Right lobe of liver (tissue), 6 donors: Measurements from ENCODE around the gene MSH4. TPM values are rescaled to one million over a fixed set of nuclear protein-coding genes. Genes with fewer than 3 reads are reported as not detected.
"Not testable (repeated sequence)": the region's sequence is repeated elsewhere in the genome, so short reads cannot be mapped to it uniquely, and the experiment has no call there.

Source experiments
- ATAC-seq, 4 donors: fragments of 200-7000 bp; cut with Tn5 transposase; one replicate each; pipeline ENCODE4 v1.9.1; 2020; ENCODE audit warnings: mild to moderate bottlenecking in 4 of 4, moderate library complexity in 4 of 4
- DNase-seq, 3 donors: peaks; one replicate each; pipeline ENCODE4 v3.0.0-alpha.2; 2020
- H3K27ac ChIP-seq, 3 donors: fragments of 200-600 bp; one replicate each; pipeline ENCODE4 v1.8.0; 2022
- H3K27me3 ChIP-seq, 2 donors: fragments of 200-600 bp; one replicate each; pipeline ENCODE4 v1.8.0; 2022
- H3K36me3 ChIP-seq, 4 donors: fragments of 200-600 bp; sonication (generic) in 1 of 4; one replicate each; pipeline versions ENCODE4 v1.5.1 to v1.8.0; 2017 to 2022; ENCODE audit warnings: control low read depth in 1 of 4
- H3K4me1 ChIP-seq, 4 donors: fragments of 200-600 bp; sonication (generic) in 1 of 4; one replicate each; pipeline versions ENCODE4 v1.5.1 to v1.8.0; 2017 to 2022; ENCODE audit warnings: control low read depth in 1 of 4
- H3K4me3 ChIP-seq, 3 donors: fragments of 200-600 bp; one replicate each; pipeline ENCODE4 v1.8.0; 2022
- H3K9me3 ChIP-seq, 4 donors: fragments of 200-600 bp; sonication (generic) in 1 of 4; one replicate each; pipeline versions ENCODE4 v1.5.1 to v1.8.0; 2017 to 2022; ENCODE audit warnings: control low read depth in 1 of 4
- POLR2A ChIP-seq: fragments of 450-650 bp; IDR thresholded peaks from one replicate; pipeline ENCODE4 v1.6.1; 2017; ENCODE audit warnings: antibody characterized with exemption, mild to moderate bottlenecking
- WGBS: methylation state at CpG from one replicate; pipeline ENCODE4 v1.1.6; 2018; ENCODE audit warnings: low coverage, low lambda C conversion rate; ENCODE audit not compliant: insufficient coverage; ENCODE audit errors: missing lambda C conversion rate; 5-methylcytosine and 5-hydroxymethylcytosine counted together
- intact Hi-C, 2 donors: fragments of 100-400 bp; cut with DNase I; formaldehyde crosslinking; loops; one replicate each; pipeline versions ENCODE4 v1.11.2 to v1.14.1; 2022
- total RNA-seq, 6 experiments: library from RNA; depleted of rRNA in 2 of 6; stranded (reverse); fragments of >200 nt in 2 of 6; fragmentation: NEBNext Ultra II Directional in 3 of 6; extraction: Animal tissue kit (Norgen Biotek cat#: 25700) in 3 of 6; gene quantifications; one replicate each; pipeline versions ENCODE4 v1.1.0 to v1.2.4, GENCODE V29; 2016 to 2023
- TF ChIP-seq, protein P1 (sequence below), 4 donors: fragments of 200-600 bp in 3 of 4; fragments of 450-650 bp in 1 of 4; IDR thresholded peaks; one replicate each; pipeline versions ENCODE4 v1.5.1 to v1.8.0; 2016 to 2022; ENCODE audit warnings: antibody characterized with exemption in 4 of 4, mild to moderate bottlenecking in 2 of 4
- donor health status: DM: no; HTN: yes; CAD: no.
- donor health status: DM: no; HTN: no; CAD: no.
- donor health status: DM: no; HTN: no; CAD: no.
- donor health status: DM: no; HTN: yes; CAD: no.
- donor health status: DM: no; HTN: yes; CAD: no.

Gene MSH4
- total RNA-seq, 6 experiments from 2014 or later: 0.05 to 0.09 (median 0.08) TPM; not detected in 2

GRCh38 chr1:75768016-75768415 is 28.7 kb upstream of the MSH4 start:
- no peak overlapping the region for H3K4me3 ChIP-seq
- H3K36me3 ChIP-seq: peaks cover 0 to 5% (median 0%) of the 10 kb centered on the region in 4 donors
- WGBS: 100% methylated on average over 1 of the region's 1 CpG
- H3K27ac ChIP-seq: no peak overlapping the region
- ATAC-seq: no peak
- no peak for DNase-seq
- intact Hi-C loops: no loop called here
- no peaks in the 10 kb centered on the region for H3K9me3 ChIP-seq
- H3K4me1 ChIP-seq: no peaks in the 10 kb centered on the region
- TF ChIP-seq, protein P1, sequence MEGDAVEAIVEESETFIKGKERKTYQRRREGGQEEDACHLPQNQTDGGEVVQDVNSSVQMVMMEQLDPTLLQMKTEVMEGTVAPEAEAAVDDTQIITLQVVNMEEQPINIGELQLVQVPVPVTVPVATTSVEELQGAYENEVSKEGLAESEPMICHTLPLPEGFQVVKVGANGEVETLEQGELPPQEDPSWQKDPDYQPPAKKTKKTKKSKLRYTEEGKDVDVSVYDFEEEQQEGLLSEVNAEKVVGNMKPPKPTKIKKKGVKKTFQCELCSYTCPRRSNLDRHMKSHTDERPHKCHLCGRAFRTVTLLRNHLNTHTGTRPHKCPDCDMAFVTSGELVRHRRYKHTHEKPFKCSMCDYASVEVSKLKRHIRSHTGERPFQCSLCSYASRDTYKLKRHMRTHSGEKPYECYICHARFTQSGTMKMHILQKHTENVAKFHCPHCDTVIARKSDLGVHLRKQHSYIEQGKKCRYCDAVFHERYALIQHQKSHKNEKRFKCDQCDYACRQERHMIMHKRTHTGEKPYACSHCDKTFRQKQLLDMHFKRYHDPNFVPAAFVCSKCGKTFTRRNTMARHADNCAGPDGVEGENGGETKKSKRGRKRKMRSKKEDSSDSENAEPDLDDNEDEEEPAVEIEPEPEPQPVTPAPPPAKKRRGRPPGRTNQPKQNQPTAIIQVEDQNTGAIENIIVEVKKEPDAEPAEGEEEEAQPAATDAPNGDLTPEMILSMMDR (IDR thresholded peaks at IDR 0.05): no peak
- TF ChIP-seq POLR2A: no peak
- H3K27me3 ChIP-seq: no peaks in the 10 kb centered on the region

DNA sequence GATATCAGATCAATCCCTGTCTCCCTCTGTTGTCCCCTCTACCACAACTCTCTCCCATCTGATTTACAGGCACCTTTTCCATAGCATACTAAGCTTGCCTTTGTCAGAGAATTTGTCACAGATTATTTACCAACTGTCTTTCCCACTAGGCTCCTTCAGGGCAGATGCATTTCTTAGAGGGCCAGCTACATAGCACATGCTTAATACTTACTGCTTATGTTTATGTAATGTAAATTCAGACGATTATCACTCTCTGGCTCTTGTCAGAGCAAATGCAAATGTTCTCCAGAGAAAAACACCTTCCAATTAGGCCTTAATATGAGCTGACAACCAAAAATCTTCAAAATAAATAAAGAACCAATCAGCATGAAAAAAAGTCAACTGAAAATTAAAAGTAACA is 25.9 kb upstream of the MSH4 start:
- DNase-seq: no peak
- TF ChIP-seq, protein P1 (IDR thresholded peaks at IDR 0.05): no peak
- no peak for TF ChIP-seq POLR2A
- ATAC-seq: no peak
- intact Hi-C loops: no loop called here
- no peak overlapping the region for H3K27ac ChIP-seq
- WGBS: 41% methylated on average over 1 of the region's 1 CpG
- H3K27me3 ChIP-seq: no peaks in the 10 kb centered on the region
- no peaks in the 10 kb centered on the region for H3K36me3 ChIP-seq
- H3K9me3 ChIP-seq: no peaks in the 10 kb centered on the region
- no peaks in the 10 kb centered on the region for H3K4me1 ChIP-seq
- no peak overlapping the region for H3K4me3 ChIP-seq

DNA sequence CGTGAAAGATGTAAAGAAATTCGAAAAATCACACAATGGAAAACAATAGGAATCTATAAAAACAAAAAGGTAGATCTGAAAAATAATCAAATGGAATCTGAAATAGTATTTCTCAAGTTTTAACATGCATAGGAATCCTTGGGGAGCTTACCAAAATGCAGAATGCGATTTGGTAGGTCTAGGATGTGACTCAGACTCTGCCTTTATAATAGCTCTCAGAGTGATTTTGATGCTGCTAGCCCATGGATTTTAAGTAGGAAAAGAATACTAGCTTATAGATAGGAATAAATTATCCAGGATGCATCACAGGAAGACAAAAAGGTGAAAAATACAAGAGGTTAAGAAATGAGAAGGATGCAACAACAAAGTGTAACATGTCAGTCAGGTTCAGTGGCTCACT is 24.7 kb upstream of the MSH4 start:
- intact Hi-C loops: no loop called here
- no peak for DNase-seq
- no peaks in the 10 kb centered on the region for H3K36me3 ChIP-seq
- no peak overlapping the region for H3K27ac ChIP-seq
- H3K4me1 ChIP-seq: no peaks in the 10 kb centered on the region
- H3K4me3 ChIP-seq: no peak overlapping the region
- TF ChIP-seq, protein P1 (IDR thresholded peaks at IDR 0.05): no peak
- no peak for TF ChIP-seq POLR2A
- WGBS: 60% methylated on average over 3 of the region's 3 CpGs
- ATAC-seq: no peak
- no peaks in the 10 kb centered on the region for H3K27me3 ChIP-seq
- no peaks in the 10 kb centered on the region for H3K9me3 ChIP-seq

DNA sequence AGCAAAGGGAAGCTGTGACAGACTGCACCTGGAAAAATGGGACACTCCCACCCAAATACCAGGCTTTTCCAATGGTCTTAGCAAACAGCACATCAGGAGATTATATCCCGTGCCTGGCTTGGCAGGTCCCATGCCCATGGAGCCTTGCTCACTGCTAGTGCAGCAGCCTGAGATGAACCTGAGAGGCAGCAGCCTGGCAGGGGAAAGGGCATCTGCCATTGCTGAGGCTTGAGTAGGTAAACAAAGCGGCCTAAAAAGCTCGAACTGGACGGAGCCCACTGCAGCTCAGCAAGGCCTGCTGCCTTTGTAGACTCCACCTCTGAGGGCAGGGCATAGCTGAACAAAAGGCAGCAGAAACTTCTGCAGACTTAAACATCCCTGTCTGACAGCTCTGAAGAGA is 18.9 kb upstream of the MSH4 start:
- DNase-seq, H3K4me1 ChIP-seq, H3K36me3 ChIP-seq, H3K4me3 ChIP-seq, ATAC-seq, H3K9me3 ChIP-seq, H3K27me3 ChIP-seq, H3K27ac ChIP-seq, intact Hi-C loops: not testable (repeated sequence)
- 68% methylated on average over 4 of the region's 4 CpGs for WGBS

- ATAC-seq: not testable (repeated sequence)
Observed at GRCh38 chr1:75778694-75779093, 18.0 kb upstream of the MSH4 start.

DNA sequence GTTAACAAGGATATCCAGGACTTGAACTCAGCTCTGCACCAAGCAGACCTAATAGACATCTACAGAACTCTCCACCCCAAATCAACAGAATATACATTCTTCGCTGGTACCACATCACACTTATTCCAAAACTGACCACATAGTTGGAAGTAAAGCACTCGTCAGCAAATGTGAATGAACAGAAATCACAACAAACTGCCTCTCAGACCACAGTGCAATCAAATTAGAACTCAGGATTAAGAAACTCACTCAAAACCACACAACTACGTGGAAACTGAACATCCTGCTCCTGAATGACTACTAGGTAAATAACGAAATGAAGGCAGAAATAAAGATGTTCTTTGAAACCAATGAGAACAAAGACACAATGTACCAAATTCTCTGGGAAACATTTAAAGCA is 16.5 kb upstream of the MSH4 start:
- not testable (repeated sequence) for H3K27me3 ChIP-seq, H3K9me3 ChIP-seq, H3K36me3 ChIP-seq, H3K27ac ChIP-seq, DNase-seq, H3K4me3 ChIP-seq, ATAC-seq, H3K4me1 ChIP-seq
- intact Hi-C loops: loop anchor here in 1 of 2 donors (10.0 kb wide), 1 partner anchor 55 kb away; the partner anchor contains the start of gene ACADM
- 60% methylated on average over 4 of the region's 4 CpGs for WGBS

More at GRCh38 chr1:75778694-75779093, 18.0 kb upstream of the MSH4 start:
- H3K4me1 ChIP-seq, H3K4me3 ChIP-seq, intact Hi-C loops, H3K27me3 ChIP-seq, DNase-seq, H3K9me3 ChIP-seq, H3K36me3 ChIP-seq, H3K27ac ChIP-seq: not testable (repeated sequence)
- 70% methylated on average over 5 of the region's 5 CpGs for WGBS

- not testable (repeated sequence) for H3K27me3 ChIP-seq, ATAC-seq, H3K36me3 ChIP-seq, DNase-seq, H3K27ac ChIP-seq, H3K4me3 ChIP-seq, H3K9me3 ChIP-seq
- intact Hi-C loops: loop anchor here in 1 of 2 donors (10.0 kb wide), 1 partner anchor 59 kb away; the partner anchor contains the start of gene ACADM
- 88% methylated on average over 4 of the region's 4 CpGs for WGBS
- H3K4me1 ChIP-seq: peaks cover 0 to 21% (median 10%) of the 10 kb centered on the region in 4 donors
Observed at GRCh38 chr1:75783920-75784319, 12.8 kb upstream of the MSH4 start.
